HG03196 (cell line): ENCODE data around the gene DEFB118.
"Not testable (repeated sequence)": the region's sequence is repeated elsewhere in the genome, so short reads cannot be mapped to it uniquely, and the experiment has no call there.

Source experiments
- ATAC-seq: cut with Tn5 transposase; IDR thresholded peaks from one replicate; pipeline ENCODE4 v1.9.1; 2021; ENCODE audit not compliant: unreplicated experiment

The DEFB118 gene

GRCh38 chr20:31368301-31368700, at the start of gene DEFB118:
Gene DEFB118, plus strand, starts transcription at chr20:31368601. Its CDS starts 50 bp downstream, at chr20:31368651.
- no peak for ATAC-seq

DNA sequence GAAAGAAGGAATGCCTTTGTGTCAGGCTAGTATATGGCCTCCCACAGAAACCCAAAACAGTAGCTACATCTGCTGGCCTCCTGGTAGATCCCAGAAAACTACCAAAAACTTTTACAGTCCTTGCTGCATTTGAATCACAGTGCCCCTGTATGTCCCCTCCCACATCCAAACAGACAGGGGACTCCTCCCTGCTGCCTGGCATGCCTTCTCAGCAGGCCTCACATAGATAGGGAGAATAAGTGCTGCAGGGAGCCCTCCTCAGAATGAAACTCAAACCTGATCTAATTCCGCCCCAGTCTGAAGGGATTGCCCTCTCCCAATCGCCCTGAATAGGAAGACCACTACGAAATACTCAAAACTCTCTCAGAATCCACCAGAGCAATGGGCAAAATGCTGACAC, 45.9 kb upstream of the DEFB118 start:
- ATAC-seq = no peak

DNA sequence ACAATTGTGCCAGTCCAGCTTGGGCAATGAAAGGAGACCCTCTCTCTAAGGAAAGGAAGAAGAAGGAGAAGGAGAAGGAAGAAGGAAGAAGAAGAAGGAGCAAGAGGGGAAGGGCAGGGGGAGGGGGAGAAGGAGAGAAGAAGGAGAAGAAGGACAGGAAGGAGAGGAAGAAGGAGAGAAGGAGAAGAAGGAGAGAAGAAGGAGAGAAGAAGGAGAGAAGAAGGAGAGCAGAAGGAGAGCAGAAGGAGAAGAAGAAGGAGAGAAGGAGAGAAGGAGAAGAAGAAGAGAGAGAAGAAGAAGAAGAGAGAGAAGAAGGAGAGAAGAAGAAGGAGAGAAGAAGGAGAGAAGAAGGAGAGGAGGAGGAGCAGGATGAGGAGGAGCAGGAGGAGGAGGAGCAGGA, 37.5 kb upstream of the DEFB118 start:
- ATAC-seq = no peak

DNA sequence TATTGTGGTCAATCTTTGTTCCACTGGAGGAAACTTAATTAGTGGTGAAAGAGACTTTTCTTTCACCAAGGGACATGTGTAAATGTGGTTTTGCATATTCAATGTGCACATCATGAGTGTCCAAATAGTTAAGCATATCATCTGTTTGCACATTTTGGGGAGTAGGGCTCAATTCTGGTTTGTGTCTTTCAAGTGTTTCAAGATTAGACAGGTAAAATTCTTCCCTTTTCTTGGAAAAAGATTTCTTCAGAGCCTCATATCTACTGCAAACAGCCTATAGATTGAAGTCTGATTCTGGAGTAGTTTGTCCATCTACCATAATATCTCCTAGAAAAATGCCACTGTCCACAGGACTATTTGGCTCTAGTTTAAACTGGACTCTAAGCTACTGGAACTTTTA, 26.9 kb upstream of the DEFB118 start:
- ATAC-seq = no peak

- no peak for ATAC-seq
Observed at GRCh38 chr20:31355981-31356380, 12.4 kb upstream of the DEFB118 start.

- no peak for ATAC-seq
Observed at GRCh38 chr20:31363295-31363694, 5.1 kb upstream of the DEFB118 start.

DNA sequence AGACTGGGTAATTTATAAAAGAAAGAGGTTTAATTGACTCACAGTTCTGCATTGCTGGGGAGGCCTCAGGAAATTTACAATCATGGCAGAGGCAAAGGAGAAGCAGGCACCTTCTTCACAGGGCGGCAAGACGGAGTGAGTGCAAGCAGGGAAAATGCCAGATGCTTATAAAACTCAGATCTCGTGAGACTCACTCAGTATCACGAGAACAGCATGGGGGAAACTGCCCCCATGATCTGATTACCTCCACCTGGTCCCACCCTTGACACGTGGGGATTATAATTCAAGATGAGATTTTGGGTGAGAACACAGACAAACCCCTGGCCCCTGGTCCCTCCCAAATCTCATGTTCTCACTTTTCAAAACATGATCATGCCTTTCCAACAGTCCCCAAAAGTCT, 4.1 kb upstream of the DEFB118 start:
- not testable (repeated sequence) for ATAC-seq

DNA sequence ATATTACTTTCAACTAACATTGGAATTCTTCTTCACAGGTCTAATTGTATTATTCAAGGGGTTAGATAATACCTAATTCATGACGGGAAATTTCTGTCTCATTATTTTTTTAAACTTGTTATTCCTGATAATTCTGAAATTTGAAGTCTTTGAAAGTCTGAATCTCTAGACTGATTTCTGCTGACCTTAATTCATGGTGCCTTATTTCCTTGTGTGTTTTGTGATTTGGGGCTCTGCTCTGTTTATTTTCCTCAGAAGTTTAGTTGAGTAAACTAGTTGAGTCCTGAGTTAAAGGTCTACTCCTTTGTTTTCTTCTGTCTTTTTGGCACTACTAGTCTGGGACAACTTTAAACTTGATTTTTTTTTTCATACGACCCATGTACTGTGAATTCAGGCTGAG, 5.9 kb downstream of the DEFB118 start:
- no peak for ATAC-seq

DNA sequence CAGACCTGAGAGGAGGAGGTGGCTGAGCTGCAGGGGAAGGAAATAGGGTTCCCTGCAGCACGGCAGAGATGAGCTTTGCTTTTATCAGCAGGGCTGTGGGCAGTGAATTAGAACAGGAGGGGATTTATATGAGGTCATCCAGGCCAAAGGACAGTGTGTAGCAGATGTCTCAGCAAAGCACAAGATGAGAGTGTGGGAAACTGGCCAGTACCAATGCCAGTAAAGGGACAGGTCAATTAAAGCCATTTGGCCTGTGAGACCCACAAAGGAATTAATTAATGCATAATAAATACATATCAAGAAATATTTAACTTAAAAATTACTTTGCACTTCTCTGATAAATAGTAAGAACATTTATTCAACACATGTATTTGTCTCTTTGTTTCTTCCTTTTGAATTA, 22.1 kb downstream of the DEFB118 start, which contains the start of gene DEFB119:
DEFB119 (minus strand) TSS at position 101 of the 400 bp plus-strand sequence. CDS start 107 bp downstream, outside the sequence.
- no peak for ATAC-seq

DNA sequence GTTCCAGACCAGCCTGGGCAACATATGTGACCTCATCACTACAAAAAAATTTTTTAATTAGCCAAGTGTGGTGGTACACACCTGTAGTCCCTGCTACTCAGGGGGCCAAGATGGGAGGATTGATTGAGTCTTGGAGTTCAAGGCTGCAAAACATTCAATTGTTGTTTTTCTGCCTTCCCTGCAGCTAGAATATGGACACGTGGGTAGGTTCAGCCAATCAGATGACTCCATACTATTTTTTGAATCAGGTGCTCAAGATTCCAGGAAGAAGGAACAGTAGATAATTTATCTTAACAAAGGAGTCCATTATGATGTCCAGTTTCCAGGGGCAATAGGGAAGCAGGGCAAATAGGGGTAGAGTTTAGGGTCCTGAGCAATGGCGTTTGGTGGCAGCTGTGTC, 24.4 kb downstream of the DEFB118 start:
- ATAC-seq = no peak

- ATAC-seq = no peak
Observed at GRCh38 chr20:31394900-31395299, 26.5 kb downstream of the DEFB118 start.

- ATAC-seq = no peak
Observed at GRCh38 chr20:31403886-31404285, 35.5 kb downstream of the DEFB118 start.

- no peak for ATAC-seq
Observed at GRCh38 chr20:31406115-31406514, 37.7 kb downstream of the DEFB118 start, which contains the start of gene DEFB121. Gene DEFB121, minus strand, starts transcription at chr20:31406215. Its CDS starts 63 bp downstream, at chr20:31406152.

GRCh38 chr20:31410011-31410410, 41.6 kb downstream of the DEFB118 start:
- ATAC-seq = no peak

DNA sequence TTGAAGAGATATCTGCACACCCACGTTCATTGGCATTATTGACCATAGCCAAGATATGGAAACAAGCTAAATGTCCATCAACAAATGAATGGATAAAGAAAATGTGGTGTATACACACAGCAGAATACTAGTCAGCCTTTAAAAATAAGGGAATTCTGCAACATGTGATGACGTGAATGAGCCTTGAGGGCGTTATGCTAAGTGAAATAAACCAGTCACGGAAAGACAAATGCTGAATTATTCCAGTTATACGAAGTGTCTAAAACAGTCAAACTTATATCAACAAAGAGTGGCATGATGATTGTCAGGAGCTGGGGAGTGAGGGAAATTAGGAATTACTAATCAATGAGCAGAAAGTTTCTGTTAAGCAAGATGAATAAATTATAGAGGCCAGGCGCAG, 46.0 kb downstream of the DEFB118 start:
- ATAC-seq = no peak

- ATAC-seq = no peak
Observed at GRCh38 chr20:31415653-31416052, 47.3 kb downstream of the DEFB118 start.

DNA sequence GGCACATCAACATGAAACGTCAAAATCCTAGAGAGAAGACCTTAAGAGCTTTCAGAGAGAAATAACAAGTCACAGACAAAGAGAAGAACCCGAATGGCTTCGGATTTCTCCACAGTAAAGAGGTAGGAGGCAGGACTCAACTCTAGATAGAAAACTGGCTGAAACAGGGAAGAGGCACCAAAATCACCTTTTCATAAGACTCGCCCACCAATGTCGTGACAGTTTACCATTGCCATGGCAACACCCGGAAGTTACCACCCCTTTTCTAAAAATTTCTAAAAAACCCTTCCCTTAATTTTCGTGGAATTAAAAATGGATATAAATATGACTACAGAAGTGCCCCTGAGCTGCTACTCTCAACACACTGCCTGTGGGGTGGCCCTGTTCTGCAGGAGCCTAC, 49.9 kb downstream of the DEFB118 start:
- no peak for ATAC-seq
